Measurements from ENCODE around the gene POLR1E. TPM values are rescaled to one million over a fixed set of nuclear protein-coding genes. Genes with fewer than 3 reads are reported as not detected.

The POLR1E gene
- total RNA-seq, 1 experiment from 2014 or later = 31.4 TPM

GRCh38 chr9:37542488-37542887, 56.7 kb downstream of the POLR1E start:
- CTCF ChIA-PET = no interaction called here
- no peaks in the 10 kb centered on the region for H3K27me3 Mint-ChIP-seq (ENCODE audit: low read depth)
- TF ChIP-seq SMAD3 (CRISPR knock-in tag; IDR thresholded peaks at IDR 0.05; ENCODE audit: borderline replicate concordance) (no peak), ZNF121 (CRISPR knock-in tag; IDR thresholded peaks at IDR 0.05) (no peak), OVOL2 (CRISPR knock-in tag; IDR thresholded peaks at IDR 0.05; ENCODE audit: borderline replicate concordance) (no peak)
- ATAC-seq (no peak), DNase-seq (ENCODE audit: low spot score) (no peak)
- H3K9me3 Mint-ChIP-seq = no peaks in the 10 kb centered on the region
- H3K36me3 Mint-ChIP-seq = peaks cover 21% of the 10 kb centered on the region; the same call in 1 of the 2 replicates
- no peak overlapping the region for H3K4me3 Mint-ChIP-seq
- 0 out of 2 replicates have a peak overlapping the region, but pooled peaks have one; percentile 45 for H3K27ac Mint-ChIP-seq
- POLR2A ChIA-PET = no interaction called here
- no peaks in the 10 kb centered on the region for H3K4me1 Mint-ChIP-seq

GRCh38 chr9:37542895-37543294, 57.1 kb downstream of the POLR1E start:
- TF ChIP-seq ATF1 (CRISPR knock-in tag; IDR thresholded peaks at IDR 0.05) = no peak
- no peak for TF ChIP-seq ATF3 (CRISPR knock-in tag; conservative IDR thresholded peaks at IDR 0.05)
- TF ChIP-seq CREM (CRISPR knock-in tag; IDR thresholded peaks at IDR 0.05) = no peak
- no peak for TF ChIP-seq ZNF532 (CRISPR knock-in tag; IDR thresholded peaks at IDR 0.05; ENCODE audit: borderline replicate concordance)
- Mint-ChIP-seq H3K27me3 (ENCODE audit: low read depth) (no peaks in the 10 kb centered on the region), H3K4me1 (no peaks in the 10 kb centered on the region), H3K9me3 (no peaks in the 10 kb centered on the region), H3K27ac (peak overlapping the region; percentile 45; the same call in 1 of the 2 replicates), H3K36me3 (peaks cover 19% of the 10 kb centered on the region; the same call in 1 of the 2 replicates), H3K4me3 (no peak overlapping the region)
- POLR2A ChIA-PET = no interaction called here
- CTCF ChIA-PET = no interaction called here
- ATAC-seq (no peak), DNase-seq (ENCODE audit: low spot score) (no peak)

- no peak overlapping the region for H3K27ac Mint-ChIP-seq
- TF ChIP-seq FOXK1 (CRISPR knock-in tag; IDR thresholded peaks at IDR 0.05) (no peak), ETV6 (CRISPR knock-in tag; IDR thresholded peaks at IDR 0.05) (no peak), IRF2 (CRISPR knock-in tag; IDR thresholded peaks at IDR 0.05; ENCODE audit: borderline replicate concordance, low read depth) (no peak), JUN (CRISPR knock-in tag; IDR thresholded peaks at IDR 0.05) (no peak), MLX (CRISPR knock-in tag; IDR thresholded peaks at IDR 0.05) (no peak), ZNF317 (CRISPR knock-in tag; IDR thresholded peaks at IDR 0.05; ENCODE audit: borderline replicate concordance, low read depth) (no peak), ZNF671 (CRISPR knock-in tag; IDR thresholded peaks at IDR 0.05) (no peak), OVOL2 (CRISPR knock-in tag; IDR thresholded peaks at IDR 0.05; ENCODE audit: borderline replicate concordance) (no peak), USF2 (CRISPR knock-in tag; IDR thresholded peaks at IDR 0.05) (no peak), ATF2 (CRISPR knock-in tag; IDR thresholded peaks at IDR 0.05; ENCODE audit: borderline replicate concordance, low read depth) (no peak), ARID4B (CRISPR knock-in tag; IDR thresholded peaks at IDR 0.05; ENCODE audit: borderline replicate concordance) (no peak)
- ChIA-PET POLR2A (no interaction called here), CTCF (no interaction called here)
- no peaks in the 10 kb centered on the region for H3K4me1 Mint-ChIP-seq
- no peak overlapping the region for H3K4me3 Mint-ChIP-seq
- DNase-seq (ENCODE audit: low spot score) = no peak
- no peak for ATAC-seq
- no peaks in the 10 kb centered on the region for H3K27me3 Mint-ChIP-seq (ENCODE audit: low read depth)
- H3K9me3 Mint-ChIP-seq = no peaks in the 10 kb centered on the region
- peaks cover 15% of the 10 kb centered on the region; the same call in 1 of the 2 replicates for H3K36me3 Mint-ChIP-seq
These were observed 57.7 kb downstream of the POLR1E start for GRCh38 chr9:37543468-37543867.

Data from WTC11 (cell line).